ENCODE results near the gene DACH2.

DACH2 gene

GRCh38 chrX:86829786-86830185 is 681.5 kb downstream of the DACH2 start:
- no peak for DNase-seq

- DNase-seq: no peak
These were observed 682.4 kb downstream of the DACH2 start for GRCh38 chrX:86830685-86831084.

- DNase-seq: no peak
These were observed 696.9 kb downstream of the DACH2 start for GRCh38 chrX:86845101-86845500.

Measured in stimulated activated CD4-positive, alpha-beta T cell treated with anti-CD3 and anti-CD28 coated beads, Interleukin-4, amount 100 ng/mL, for 1 hour (primary cell).